Measurements from ENCODE around the gene TNFAIP8L1. TPM values are rescaled to one million over a fixed set of nuclear protein-coding genes. Genes with fewer than 3 reads are reported as not detected.

Gene TNFAIP8L1
- total RNA-seq, 1 experiment from 2014 or later, result 21.8 TPM

DNA sequence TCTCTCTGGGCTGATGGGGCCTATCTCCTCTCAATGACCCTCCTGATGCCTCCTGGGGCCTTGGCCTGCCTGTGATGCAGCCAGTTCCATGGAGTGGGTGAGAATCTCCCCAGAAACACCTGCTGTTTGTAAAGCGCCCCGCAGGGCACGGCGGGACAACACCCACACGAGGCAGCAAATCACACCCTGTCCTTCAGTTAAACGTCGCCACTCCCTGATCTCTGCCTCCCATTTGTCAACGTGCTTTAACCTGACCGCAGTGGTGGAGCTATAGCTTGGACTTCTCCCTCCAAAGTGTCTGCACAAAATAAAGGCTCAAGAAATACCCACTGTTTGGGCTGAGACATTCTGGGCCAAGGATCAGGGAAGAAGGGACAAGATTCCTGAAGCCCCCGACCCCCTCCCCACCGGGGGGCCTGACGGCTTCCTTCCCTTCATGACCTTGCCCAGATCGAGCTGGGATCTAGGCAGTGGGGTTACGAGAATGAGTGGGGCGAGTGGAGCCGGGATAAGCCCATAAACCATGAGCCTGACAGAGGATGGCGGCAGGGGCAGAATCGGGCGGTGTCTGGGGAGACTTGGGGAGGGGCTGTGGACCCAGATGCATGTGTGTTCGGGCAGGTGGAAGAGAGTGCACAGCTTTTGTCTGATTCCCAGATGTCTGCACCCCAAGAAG is 22.8 kb downstream of the TNFAIP8L1 start:
- H3K4me3 ChIP-seq (ENCODE audit: low read depth, low read length), result no peak overlapping the region
- intact Hi-C loops (cut with micrococcal nuclease; ENCODE audit: unreplicated experiment), result no loop called here
- no peaks in the 10 kb centered on the region for H3K9me3 ChIP-seq
- DNase-seq, result no peak
- no peaks in the 10 kb centered on the region for H3K4me1 Mint-ChIP-seq (ENCODE audit: low read depth, unreplicated experiment)
- TF ChIP-seq, protein P1, sequence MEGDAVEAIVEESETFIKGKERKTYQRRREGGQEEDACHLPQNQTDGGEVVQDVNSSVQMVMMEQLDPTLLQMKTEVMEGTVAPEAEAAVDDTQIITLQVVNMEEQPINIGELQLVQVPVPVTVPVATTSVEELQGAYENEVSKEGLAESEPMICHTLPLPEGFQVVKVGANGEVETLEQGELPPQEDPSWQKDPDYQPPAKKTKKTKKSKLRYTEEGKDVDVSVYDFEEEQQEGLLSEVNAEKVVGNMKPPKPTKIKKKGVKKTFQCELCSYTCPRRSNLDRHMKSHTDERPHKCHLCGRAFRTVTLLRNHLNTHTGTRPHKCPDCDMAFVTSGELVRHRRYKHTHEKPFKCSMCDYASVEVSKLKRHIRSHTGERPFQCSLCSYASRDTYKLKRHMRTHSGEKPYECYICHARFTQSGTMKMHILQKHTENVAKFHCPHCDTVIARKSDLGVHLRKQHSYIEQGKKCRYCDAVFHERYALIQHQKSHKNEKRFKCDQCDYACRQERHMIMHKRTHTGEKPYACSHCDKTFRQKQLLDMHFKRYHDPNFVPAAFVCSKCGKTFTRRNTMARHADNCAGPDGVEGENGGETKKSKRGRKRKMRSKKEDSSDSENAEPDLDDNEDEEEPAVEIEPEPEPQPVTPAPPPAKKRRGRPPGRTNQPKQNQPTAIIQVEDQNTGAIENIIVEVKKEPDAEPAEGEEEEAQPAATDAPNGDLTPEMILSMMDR (IDR thresholded peaks at IDR 0.05; ENCODE audit: insufficient read depth in 1 of 2, low read depth in 1 of 2, low read length in 1 of 2, severe bottlenecking in 1 of 2, unreplicated experiment in 1 of 2), result no peak
- peaks cover 1% of the 10 kb centered on the region; the same call in 1 of the 2 replicates for H3K36me3 ChIP-seq (ENCODE audit: control insufficient read depth, insufficient read depth, low read length)
- no peaks in the 10 kb centered on the region for H3K27me3 Mint-ChIP-seq (ENCODE audit: insufficient read depth, unreplicated experiment)
- ChIA-PET CTCF (no interaction called here), POLR2A (no interaction called here)
- peaks cover 52% of the 10 kb centered on the region for H3K36me3 Mint-ChIP-seq (ENCODE audit: insufficient read depth, unreplicated experiment)
- no peak overlapping the region for H3K4me3 Mint-ChIP-seq (ENCODE audit: unreplicated experiment)
- no peak overlapping the region for H3K27ac Mint-ChIP-seq (ENCODE audit: unreplicated experiment)
- H3K9me3 Mint-ChIP-seq (ENCODE audit: unreplicated experiment), result no peaks in the 10 kb centered on the region
- no peaks in the 10 kb centered on the region for H3K4me1 ChIP-seq
- BruUV-seq (replicated peaks), result no TSS peak
- H3K27me3 ChIP-seq (replicated peaks; ENCODE audit: control insufficient read depth, insufficient read depth, low read length), result no peaks in the 10 kb centered on the region

DNA sequence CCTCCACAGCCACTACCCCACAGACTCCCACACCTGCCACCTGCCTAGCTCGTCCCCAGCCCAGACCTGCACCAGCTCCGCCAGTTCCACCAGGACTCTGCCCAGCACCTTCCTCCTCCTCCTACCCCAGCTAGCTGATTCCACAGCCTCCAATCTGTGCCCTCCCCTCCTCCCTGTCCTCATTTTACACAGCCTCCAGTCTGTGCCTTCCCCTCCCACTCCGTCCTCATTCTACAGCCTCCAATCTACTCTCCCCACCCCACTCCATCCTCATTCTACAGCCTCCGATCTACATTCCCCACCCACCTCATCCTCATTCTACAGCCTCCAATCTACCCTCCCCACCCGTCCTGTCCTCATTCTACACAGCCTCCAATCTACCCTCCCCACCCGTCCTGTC is 23.5 kb downstream of the TNFAIP8L1 start:
- H3K27me3 Mint-ChIP-seq (ENCODE audit: insufficient read depth, unreplicated experiment), result no peaks in the 10 kb centered on the region
- Histone ChIP-seq H3K9me3 (no peaks in the 10 kb centered on the region), H3K4me1 (no peaks in the 10 kb centered on the region), H3K4me3 (ENCODE audit: low read depth, low read length) (no peak overlapping the region), H3K27me3 (replicated peaks; ENCODE audit: control insufficient read depth, insufficient read depth, low read length) (no peaks in the 10 kb centered on the region), H3K36me3 (ENCODE audit: control insufficient read depth, insufficient read depth, low read length) (peaks cover 1% of the 10 kb centered on the region; the same call in 1 of the 2 replicates)
- H3K27ac Mint-ChIP-seq (ENCODE audit: unreplicated experiment), result no peak overlapping the region
- peaks cover 51% of the 10 kb centered on the region for H3K36me3 Mint-ChIP-seq (ENCODE audit: insufficient read depth, unreplicated experiment)
- H3K9me3 Mint-ChIP-seq (ENCODE audit: unreplicated experiment), result no peaks in the 10 kb centered on the region
- ChIA-PET POLR2A (no interaction called here), CTCF (no interaction called here)
- intact Hi-C loops (cut with micrococcal nuclease; ENCODE audit: unreplicated experiment), result no loop called here
- no peak for DNase-seq
- H3K4me3 Mint-ChIP-seq (ENCODE audit: unreplicated experiment), result no peak overlapping the region
- BruUV-seq (replicated peaks), result no TSS peak
- TF ChIP-seq, protein P1 (IDR thresholded peaks at IDR 0.05; ENCODE audit: insufficient read depth in 1 of 2, low read depth in 1 of 2, low read length in 1 of 2, severe bottlenecking in 1 of 2, unreplicated experiment in 1 of 2), result no peak
- no peaks in the 10 kb centered on the region for H3K4me1 Mint-ChIP-seq (ENCODE audit: low read depth, unreplicated experiment)

DNA sequence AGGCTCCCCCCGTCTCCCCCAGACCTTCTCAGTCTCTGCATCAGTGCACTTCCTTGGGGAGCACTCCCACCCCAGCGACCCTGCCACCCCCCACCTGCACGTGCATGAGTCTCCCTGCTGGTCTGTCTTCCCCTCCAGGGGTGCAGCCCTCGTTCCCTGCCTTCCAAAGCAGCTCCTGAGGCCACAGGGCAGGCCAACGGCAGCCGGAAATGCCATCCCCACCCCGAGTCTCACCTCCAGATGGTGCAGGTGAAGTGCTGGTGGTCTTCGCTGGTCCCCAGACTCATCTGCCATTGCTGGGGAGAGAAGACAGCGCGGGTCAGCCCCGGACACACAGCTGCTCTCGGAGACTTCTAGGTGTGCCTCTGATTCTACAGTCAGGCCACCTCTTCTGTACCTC is 25.3 kb downstream of the TNFAIP8L1 start:
- Mint-ChIP-seq H3K36me3 (ENCODE audit: insufficient read depth, unreplicated experiment) (peaks cover 38% of the 10 kb centered on the region), H3K27ac (ENCODE audit: unreplicated experiment) (no peak overlapping the region), H3K9me3 (ENCODE audit: unreplicated experiment) (no peaks in the 10 kb centered on the region), H3K4me1 (ENCODE audit: low read depth, unreplicated experiment) (no peaks in the 10 kb centered on the region), H3K4me3 (ENCODE audit: unreplicated experiment) (no peak overlapping the region), H3K27me3 (ENCODE audit: insufficient read depth, unreplicated experiment) (no peaks in the 10 kb centered on the region)
- no TSS peak for BruUV-seq (replicated peaks)
- H3K36me3 ChIP-seq (ENCODE audit: control insufficient read depth, insufficient read depth, low read length), result peaks cover 1% of the 10 kb centered on the region; the same call in 1 of the 2 replicates
- CTCF ChIA-PET, result no interaction called here
- TF ChIP-seq, protein P1 (IDR thresholded peaks at IDR 0.05; ENCODE audit: insufficient read depth in 1 of 2, low read depth in 1 of 2, low read length in 1 of 2, severe bottlenecking in 1 of 2, unreplicated experiment in 1 of 2), result no peak
- H3K27me3 ChIP-seq (replicated peaks; ENCODE audit: control insufficient read depth, insufficient read depth, low read length), result no peaks in the 10 kb centered on the region
- H3K4me3 ChIP-seq (ENCODE audit: low read depth, low read length), result no peak overlapping the region
- H3K9me3 ChIP-seq, result no peaks in the 10 kb centered on the region
- peaks cover 6% of the 10 kb centered on the region for H3K4me1 ChIP-seq
- intact Hi-C loops (cut with micrococcal nuclease; ENCODE audit: unreplicated experiment), result no loop called here
- no peak for DNase-seq
- POLR2A ChIA-PET, result no interaction called here
